ENCODE measurements around the gene LAMA2.

- no peak for TF ChIP-seq CTCF (IDR thresholded peaks at IDR 0.05)
- no peak for TF ChIP-seq POLR2A (IDR thresholded peaks at IDR 0.05)
Measured at GRCh38 chr6:129200151-129200550, 317.2 kb downstream of the LAMA2 start.
